ENCODE measurements around the gene PARP8.
"Not testable (repeated sequence)": the region's sequence is repeated elsewhere in the genome, so short reads cannot be mapped to it uniquely, and the experiment has no call there.

Gene PARP8

DNA sequence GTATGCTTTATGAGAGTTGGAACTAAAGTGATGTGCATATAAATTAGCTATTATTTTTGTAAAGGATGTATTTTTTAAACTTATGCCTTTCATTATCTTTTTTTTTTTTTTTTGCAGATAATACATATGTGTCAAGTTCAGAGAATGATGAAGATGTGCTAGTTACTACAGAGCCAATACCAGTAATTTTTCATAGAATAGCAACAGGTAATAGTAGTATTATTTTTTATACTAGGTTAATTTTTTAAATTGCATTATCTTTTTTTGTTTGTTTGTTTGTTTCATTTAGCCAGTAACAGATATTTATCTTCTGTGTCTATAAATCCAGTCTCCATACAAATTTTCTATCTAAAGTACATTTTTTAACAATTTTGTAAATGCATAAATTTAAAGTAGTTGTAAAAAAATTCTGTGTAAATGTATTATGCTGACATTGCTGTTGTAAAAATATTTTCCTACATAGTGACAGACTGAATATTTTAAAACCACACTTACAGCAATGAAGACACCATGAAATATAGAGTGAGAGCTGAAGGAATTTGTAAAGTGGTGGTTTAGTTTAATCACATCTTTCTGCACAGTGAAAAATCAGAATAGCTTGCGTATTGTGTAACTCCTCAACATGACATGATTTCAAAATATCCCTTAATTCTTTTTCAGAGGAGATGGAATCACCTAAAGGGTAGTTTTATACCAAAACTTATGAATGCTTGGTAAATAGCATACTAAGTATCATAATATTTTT is 93.3 kb downstream of the PARP8 start:
- Histone ChIP-seq H3K4me3 (ENCODE audit: low read depth in 1 of 2, low read length in 2 of 2) (no peak overlapping the region), H3K4me1 (ENCODE audit: control insufficient read depth in 1 of 2, insufficient read depth in 2 of 2, low read length in 2 of 2) (no peaks in the 10 kb centered on the region), H3K9me3 (ENCODE audit: control insufficient read depth in 1 of 2, low read length in 2 of 2) (no peaks in the 10 kb centered on the region), H3K27ac (ENCODE audit: low read length) (no peak overlapping the region), H3K36me3 (ENCODE audit: control insufficient read depth in 1 of 2, insufficient read depth in 2 of 2, low read length in 2 of 2) (peaks cover 3 to 8% of the 10 kb centered on the region in 2 donors), H3K27me3 (ENCODE audit: low read depth, low read length) (no peaks in the 10 kb centered on the region)

DNA sequence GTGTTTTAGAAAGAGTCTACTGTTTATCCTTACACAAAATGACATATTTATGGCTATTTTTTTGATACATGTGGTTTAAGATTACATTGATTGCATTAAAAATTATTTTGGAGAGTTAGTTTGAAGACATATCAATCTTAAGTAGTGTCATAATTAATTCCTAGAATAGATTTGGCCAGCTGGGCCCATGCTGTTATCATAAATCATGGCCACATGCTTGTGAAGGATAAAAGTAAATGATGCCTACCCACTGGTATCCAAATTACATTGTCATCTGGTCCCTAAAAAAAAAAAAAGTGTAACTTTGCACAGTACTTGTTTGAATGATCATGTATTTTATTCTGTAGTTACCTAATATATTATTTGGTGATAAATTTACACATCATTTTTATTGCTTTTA is 96.9 kb downstream of the PARP8 start:
- Histone ChIP-seq H3K4me3 (ENCODE audit: low read depth in 1 of 2, low read length in 2 of 2) (no peak overlapping the region), H3K9me3 (ENCODE audit: control insufficient read depth in 1 of 2, low read length in 2 of 2) (no peaks in the 10 kb centered on the region), H3K36me3 (ENCODE audit: control insufficient read depth in 1 of 2, insufficient read depth in 2 of 2, low read length in 2 of 2) (peaks cover 8 to 13% of the 10 kb centered on the region in 2 donors), H3K27ac (ENCODE audit: low read length) (no peak overlapping the region), H3K4me1 (ENCODE audit: control insufficient read depth in 1 of 2, insufficient read depth in 2 of 2, low read length in 2 of 2) (no peaks in the 10 kb centered on the region), H3K27me3 (ENCODE audit: low read depth, low read length) (no peaks in the 10 kb centered on the region)

GRCh38 chr5:50763846-50764245 is 97.4 kb downstream of the PARP8 start:
- Histone ChIP-seq H3K4me1 (ENCODE audit: control insufficient read depth in 1 of 2, insufficient read depth in 2 of 2, low read length in 2 of 2) (no peaks in the 10 kb centered on the region), H3K36me3 (ENCODE audit: control insufficient read depth in 1 of 2, insufficient read depth in 2 of 2, low read length in 2 of 2) (peaks cover 8 to 13% of the 10 kb centered on the region in 2 donors), H3K27ac (ENCODE audit: low read length) (no peak overlapping the region), H3K4me3 (ENCODE audit: low read depth in 1 of 2, low read length in 2 of 2) (no peak overlapping the region), H3K27me3 (ENCODE audit: low read depth, low read length) (no peaks in the 10 kb centered on the region), H3K9me3 (ENCODE audit: control insufficient read depth in 1 of 2, low read length in 2 of 2) (no peaks in the 10 kb centered on the region)

- H3K4me1 ChIP-seq (ENCODE audit: control insufficient read depth in 1 of 2, insufficient read depth in 2 of 2, low read length in 2 of 2) = no peaks in the 10 kb centered on the region
- H3K27me3 ChIP-seq (ENCODE audit: low read depth, low read length) = no peaks in the 10 kb centered on the region
- H3K4me3 ChIP-seq (ENCODE audit: low read depth in 1 of 2, low read length in 2 of 2) = no peak overlapping the region
- H3K27ac ChIP-seq (ENCODE audit: low read length) = no peak overlapping the region
- H3K36me3 ChIP-seq (ENCODE audit: control insufficient read depth in 1 of 2, insufficient read depth in 2 of 2, low read length in 2 of 2) = peaks cover 8 to 13% of the 10 kb centered on the region in 2 donors
- no peaks in the 10 kb centered on the region for H3K9me3 ChIP-seq (ENCODE audit: control insufficient read depth in 1 of 2, low read length in 2 of 2)
Measured at GRCh38 chr5:50766042-50766441, 99.6 kb downstream of the PARP8 start.

- Histone ChIP-seq H3K27me3 (ENCODE audit: low read depth, low read length) (no peaks in the 10 kb centered on the region), H3K4me1 (ENCODE audit: control insufficient read depth in 1 of 2, insufficient read depth in 2 of 2, low read length in 2 of 2) (no peaks in the 10 kb centered on the region), H3K27ac (ENCODE audit: low read length) (no peak overlapping the region), H3K9me3 (ENCODE audit: control insufficient read depth in 1 of 2, low read length in 2 of 2) (no peaks in the 10 kb centered on the region), H3K36me3 (ENCODE audit: control insufficient read depth in 1 of 2, insufficient read depth in 2 of 2, low read length in 2 of 2) (peaks cover 8 to 13% of the 10 kb centered on the region in 2 donors), H3K4me3 (ENCODE audit: low read depth in 1 of 2, low read length in 2 of 2) (no peak overlapping the region)
Measured at GRCh38 chr5:50766462-50766861, 100.0 kb downstream of the PARP8 start.

- Histone ChIP-seq H3K27ac (ENCODE audit: low read length) (no peak overlapping the region), H3K9me3 (ENCODE audit: control insufficient read depth in 1 of 2, low read length in 2 of 2) (no peaks in the 10 kb centered on the region), H3K36me3 (ENCODE audit: control insufficient read depth in 1 of 2, insufficient read depth in 2 of 2, low read length in 2 of 2) (peaks cover 8 to 13% of the 10 kb centered on the region in 2 donors), H3K4me1 (ENCODE audit: control insufficient read depth in 1 of 2, insufficient read depth in 2 of 2, low read length in 2 of 2) (no peaks in the 10 kb centered on the region), H3K27me3 (ENCODE audit: low read depth, low read length) (no peaks in the 10 kb centered on the region), H3K4me3 (ENCODE audit: low read depth in 1 of 2, low read length in 2 of 2) (no peak overlapping the region)
Measured at GRCh38 chr5:50766967-50767366, 100.5 kb downstream of the PARP8 start.

DNA sequence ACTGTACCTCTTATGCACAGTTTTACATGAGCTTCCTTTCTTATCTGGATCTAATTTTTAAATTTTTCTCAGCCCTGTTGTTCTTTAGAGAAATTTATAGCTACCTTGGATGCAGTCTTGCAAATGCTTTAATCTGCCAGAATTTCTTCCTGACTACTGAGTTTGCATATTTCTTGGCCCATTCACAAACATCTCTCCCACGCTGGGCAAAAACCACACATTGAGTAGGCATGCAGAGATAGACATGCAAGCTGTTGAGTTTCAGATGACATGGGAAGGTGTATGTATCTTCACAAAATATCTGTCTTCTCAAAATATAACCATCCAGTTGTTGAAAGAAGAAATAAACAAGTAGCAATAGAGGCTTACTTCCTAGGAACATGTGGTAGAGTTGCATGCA is 101.2 kb downstream of the PARP8 start:
- H3K9me3 ChIP-seq (ENCODE audit: control insufficient read depth in 1 of 2, low read length in 2 of 2) = no peaks in the 10 kb centered on the region
- H3K4me1 ChIP-seq (ENCODE audit: control insufficient read depth in 1 of 2, insufficient read depth in 2 of 2, low read length in 2 of 2) = no peaks in the 10 kb centered on the region
- H3K27me3 ChIP-seq (ENCODE audit: low read depth, low read length) = no peaks in the 10 kb centered on the region
- peaks cover 8 to 13% of the 10 kb centered on the region in 2 donors for H3K36me3 ChIP-seq (ENCODE audit: control insufficient read depth in 1 of 2, insufficient read depth in 2 of 2, low read length in 2 of 2)
- H3K27ac ChIP-seq (ENCODE audit: low read length) = no peak overlapping the region
- H3K4me3 ChIP-seq (ENCODE audit: low read depth in 1 of 2, low read length in 2 of 2) = no peak overlapping the region

DNA sequence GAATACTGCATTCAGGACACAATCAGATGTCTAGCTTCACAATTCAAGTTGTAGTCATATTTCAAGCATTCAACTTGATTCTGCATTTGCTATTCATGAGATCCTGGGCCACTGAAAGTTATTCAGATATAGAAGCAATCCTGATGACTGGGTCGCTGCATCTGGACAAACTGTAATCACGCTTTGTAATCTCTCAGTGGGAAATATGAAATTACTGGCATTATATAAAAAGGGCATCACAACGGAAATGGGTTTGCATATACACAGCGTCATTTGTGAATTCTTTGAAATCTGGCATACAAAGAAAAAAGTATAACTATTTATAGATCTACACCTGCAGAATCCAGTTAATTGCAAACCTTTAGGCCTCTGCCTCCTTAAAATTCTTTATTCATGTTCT is 102.2 kb downstream of the PARP8 start:
- no peaks in the 10 kb centered on the region for H3K27me3 ChIP-seq (ENCODE audit: low read depth, low read length)
- peaks cover 8 to 10% of the 10 kb centered on the region in 2 donors for H3K36me3 ChIP-seq (ENCODE audit: control insufficient read depth in 1 of 2, insufficient read depth in 2 of 2, low read length in 2 of 2)
- no peaks in the 10 kb centered on the region for H3K4me1 ChIP-seq (ENCODE audit: control insufficient read depth in 1 of 2, insufficient read depth in 2 of 2, low read length in 2 of 2)
- no peaks in the 10 kb centered on the region for H3K9me3 ChIP-seq (ENCODE audit: control insufficient read depth in 1 of 2, low read length in 2 of 2)
- no peak overlapping the region for H3K4me3 ChIP-seq (ENCODE audit: low read depth in 1 of 2, low read length in 2 of 2)
- H3K27ac ChIP-seq (ENCODE audit: low read length) = no peak overlapping the region

DNA sequence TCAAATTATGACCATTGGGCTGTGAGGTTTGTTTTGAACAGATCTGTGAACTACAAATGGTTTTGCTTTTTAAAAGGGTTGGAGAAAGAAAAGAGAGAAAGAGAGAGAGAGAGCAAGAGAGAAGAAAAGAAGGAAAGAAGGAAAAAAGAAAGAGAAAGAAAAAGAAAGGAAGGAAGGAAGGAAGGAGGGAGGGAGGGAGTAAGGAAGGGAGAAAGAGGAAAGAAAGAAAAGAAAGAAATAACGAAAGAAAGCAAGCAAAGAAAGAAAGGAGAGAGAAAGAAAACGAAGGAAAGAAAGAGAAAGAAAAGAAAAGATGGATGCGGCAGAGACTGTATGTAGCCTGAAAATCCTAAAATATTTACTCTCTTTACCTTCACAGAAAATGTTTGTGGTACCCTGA is 104.0 kb downstream of the PARP8 start:
- peaks cover 0 to 10% of the 10 kb centered on the region in 2 donors for H3K36me3 ChIP-seq (ENCODE audit: control insufficient read depth in 1 of 2, insufficient read depth in 2 of 2, low read length in 2 of 2)
- no peaks in the 10 kb centered on the region for H3K27me3 ChIP-seq (ENCODE audit: low read depth, low read length)
- no peak overlapping the region for H3K27ac ChIP-seq (ENCODE audit: low read length)
- H3K4me3 ChIP-seq (ENCODE audit: low read depth in 1 of 2, low read length in 2 of 2) = no peak overlapping the region
- H3K4me1 ChIP-seq (ENCODE audit: control insufficient read depth in 1 of 2, insufficient read depth in 2 of 2, low read length in 2 of 2) = no peaks in the 10 kb centered on the region
- H3K9me3 ChIP-seq (ENCODE audit: control insufficient read depth in 1 of 2, low read length in 2 of 2) = no peaks in the 10 kb centered on the region

GRCh38 chr5:50774446-50775175 is 108.2 kb downstream of the PARP8 start:
- H3K4me1 ChIP-seq (ENCODE audit: control insufficient read depth in 1 of 2, insufficient read depth in 2 of 2, low read length in 2 of 2); H3K9me3 ChIP-seq (ENCODE audit: control insufficient read depth in 1 of 2, low read length in 2 of 2); H3K27ac ChIP-seq (ENCODE audit: low read length); H3K36me3 ChIP-seq (ENCODE audit: control insufficient read depth in 1 of 2, insufficient read depth in 2 of 2, low read length in 2 of 2); H3K4me3 ChIP-seq (ENCODE audit: low read depth in 1 of 2, low read length in 2 of 2); H3K27me3 ChIP-seq (ENCODE audit: low read depth, low read length): not testable (repeated sequence)

DNA sequence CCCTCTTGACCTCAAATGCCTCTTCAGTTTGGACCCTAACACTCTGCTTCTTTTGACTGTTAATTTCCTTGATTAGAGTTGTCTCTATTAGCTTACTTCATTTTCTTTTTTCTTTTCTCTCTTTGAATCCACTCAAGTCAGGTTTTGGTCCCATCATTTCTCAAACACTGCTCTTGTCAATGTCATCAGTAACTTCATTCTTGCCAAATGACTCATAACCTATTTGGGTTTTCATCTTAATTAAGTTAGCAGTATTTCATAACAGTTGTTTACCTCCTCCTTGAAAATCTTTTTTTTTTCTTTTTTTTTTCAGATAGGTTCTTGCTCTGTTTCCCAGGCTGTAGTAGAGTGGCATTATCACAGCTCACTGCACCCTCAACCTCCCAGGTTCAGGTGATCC is 119.6 kb downstream of the PARP8 start:
- Histone ChIP-seq H3K9me3 (ENCODE audit: control insufficient read depth in 1 of 2, low read length in 2 of 2) (no peaks in the 10 kb centered on the region), H3K27me3 (ENCODE audit: low read depth, low read length) (no peaks in the 10 kb centered on the region), H3K4me1 (ENCODE audit: control insufficient read depth in 1 of 2, insufficient read depth in 2 of 2, low read length in 2 of 2) (no peaks in the 10 kb centered on the region), H3K36me3 (ENCODE audit: control insufficient read depth in 1 of 2, insufficient read depth in 2 of 2, low read length in 2 of 2) (peaks cover 18 to 21% of the 10 kb centered on the region in 2 donors), H3K4me3 (ENCODE audit: low read depth in 1 of 2, low read length in 2 of 2) (no peak overlapping the region), H3K27ac (ENCODE audit: low read length) (no peak overlapping the region)
